Gastrocnemius medialis (tissue), 4 donors: ENCODE data around the gene RFX7. TPM values are rescaled to one million over a fixed set of nuclear protein-coding genes. Genes with fewer than 3 reads are reported as not detected.

Experiments
- ATAC-seq, 2 donors: fragments of 150-250 bp; one replicate each; pipeline ENCODE4 v1.9.1; 2016
- DNase-seq, 2 donors: peaks; one replicate each; pipeline ENCODE4 v3.0.0-alpha.2; 2019
- H3K27ac ChIP-seq, 4 donors: fragments of 200-600 bp; sonication (generic); 1 replicate in 1 of 4; 2 replicates in 3 of 4; pipeline ENCODE4 v1.5.1; 2016 to 2018; ENCODE audit warnings: mild to moderate bottlenecking in 2 of 4, moderate library complexity in 1 of 4
- H3K27me3 ChIP-seq, 3 donors: fragments of 200-600 bp; sonication (generic) in 2 of 3; 1 replicate in 1 of 3; 2 replicates in 2 of 3; pipeline versions ENCODE4 v1.5.1 to v1.6.0; 2016 to 2019; ENCODE audit warnings: mild to moderate bottlenecking in 1 of 3, moderate library complexity in 1 of 3
- H3K36me3 ChIP-seq, 2 donors: fragments of 200-600 bp; sonication (generic) in 1 of 2; one replicate each; pipeline ENCODE4 v1.5.1; 2017 to 2018
- H3K4me1 ChIP-seq, 2 donors: fragments of 200-600 bp; sonication (generic) in 1 of 2; one replicate each; pipeline ENCODE4 v1.5.1; 2016 to 2017; ENCODE audit warnings: mild to moderate bottlenecking in 2 of 2
- H3K4me3 ChIP-seq, 4 donors: fragments of 200-600 bp; sonication (generic) in 3 of 4; 1 replicate in 1 of 4; 2 replicates in 3 of 4; pipeline ENCODE4 v1.5.1; 2016 to 2019; ENCODE audit warnings: mild to moderate bottlenecking in 2 of 4
- H3K9me3 ChIP-seq, 3 donors: fragments of 200-600 bp; sonication (generic) in 2 of 3; 1 replicate in 1 of 3; 2 replicates in 2 of 3; pipeline ENCODE4 v1.5.1; 2016 to 2019
- POLR2A ChIP-seq, 2 donors: fragments of 450-650 bp; IDR thresholded peaks; one replicate each; pipeline ENCODE4 v1.6.1; 2017; ENCODE audit warnings: antibody characterized with exemption in 2 of 2, mild to moderate bottlenecking in 2 of 2, moderate library complexity in 2 of 2
- in situ Hi-C, 4 donors: fragments of 200-750 bp; cut with MboI; loops; one replicate each; pipeline versions ENCODE4 v1.15.0 to v1.8.0; 2017; ENCODE audit warnings: low sequenced_read_pairs in 4 of 4
- intact Hi-C: fragments of 100-400 bp; cut with DNase I; formaldehyde crosslinking; loops from one replicate; pipeline ENCODE4 v1.15.1; 2023; ENCODE audit warnings: low total_unique reads
- total RNA-seq, 4 donors: library from RNA; depleted of rRNA; stranded (reverse); fragments of >200 nt; gene quantifications; one replicate each; pipeline versions ENCODE4 v1.1.0 to v1.2.3, GENCODE V29; 2016
- TF ChIP-seq, protein P1 (sequence below), 5 experiments: fragments of 450-650 bp in 3 of 5; fragments of 200-600 bp in 2 of 5; sonication (generic) in 2 of 5; IDR thresholded peaks in 4 of 5; conservative IDR thresholded peaks in 1 of 5; 1 replicate in 4 of 5; 2 replicates in 1 of 5; pipeline ENCODE4 v1.5.1; 2016 to 2019; ENCODE audit warnings: antibody characterized with exemption in 5 of 5, mild to moderate bottlenecking in 3 of 5, moderate library complexity in 3 of 5

RFX7 gene
- total RNA-seq, 4 donors from 2014 or later: 9.6 to 11.7 (median 10.7) TPM

- ATAC-seq: peak; percentile 15 to 22
- peaks cover 45 to 50% of the 10 kb centered on the region in 2 donors for H3K4me1 ChIP-seq
- in situ Hi-C loops (loop anchor here in 1 of 4 donors (25.0 kb wide), 2 partner anchors 105 to 255 kb away; partner anchors contain the start of gene NEDD4), intact Hi-C loops (loop anchor here (2.0 to 10.0 kb wide), 7 partner anchors 65 to 1048 kb away; partner anchors contain the start of genes NEDD4, RSL24D1 and TEX9)
- H3K27ac ChIP-seq: peak overlapping the region; percentile 89 to 98 (median 98)
- no peaks in the 10 kb centered on the region for H3K36me3 ChIP-seq
- no peaks in the 10 kb centered on the region for H3K27me3 ChIP-seq
- H3K4me3 ChIP-seq: peak overlapping the region; percentile 76 to 98 (median 84)
- no peaks in the 10 kb centered on the region for H3K9me3 ChIP-seq
- DNase-seq: peak in 1 of 2 donors; percentile 35
- TF ChIP-seq, protein P1, sequence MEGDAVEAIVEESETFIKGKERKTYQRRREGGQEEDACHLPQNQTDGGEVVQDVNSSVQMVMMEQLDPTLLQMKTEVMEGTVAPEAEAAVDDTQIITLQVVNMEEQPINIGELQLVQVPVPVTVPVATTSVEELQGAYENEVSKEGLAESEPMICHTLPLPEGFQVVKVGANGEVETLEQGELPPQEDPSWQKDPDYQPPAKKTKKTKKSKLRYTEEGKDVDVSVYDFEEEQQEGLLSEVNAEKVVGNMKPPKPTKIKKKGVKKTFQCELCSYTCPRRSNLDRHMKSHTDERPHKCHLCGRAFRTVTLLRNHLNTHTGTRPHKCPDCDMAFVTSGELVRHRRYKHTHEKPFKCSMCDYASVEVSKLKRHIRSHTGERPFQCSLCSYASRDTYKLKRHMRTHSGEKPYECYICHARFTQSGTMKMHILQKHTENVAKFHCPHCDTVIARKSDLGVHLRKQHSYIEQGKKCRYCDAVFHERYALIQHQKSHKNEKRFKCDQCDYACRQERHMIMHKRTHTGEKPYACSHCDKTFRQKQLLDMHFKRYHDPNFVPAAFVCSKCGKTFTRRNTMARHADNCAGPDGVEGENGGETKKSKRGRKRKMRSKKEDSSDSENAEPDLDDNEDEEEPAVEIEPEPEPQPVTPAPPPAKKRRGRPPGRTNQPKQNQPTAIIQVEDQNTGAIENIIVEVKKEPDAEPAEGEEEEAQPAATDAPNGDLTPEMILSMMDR (IDR thresholded peaks at IDR 0.05 in 4 of 5, conservative IDR thresholded peaks at IDR 0.05 in 1 of 5): no peak
- no peak for TF ChIP-seq POLR2A (IDR thresholded peaks at IDR 0.05)
Observed at GRCh38 chr15:56242576-56243162, 1.0 kb downstream of the RFX7 start.

- H3K27ac ChIP-seq: peak overlapping the region in 3 of 4 donors; percentile 9 to 97 (median 12)
- peaks cover 51 to 58% of the 10 kb centered on the region in 2 donors for H3K4me1 ChIP-seq
- no peaks in the 10 kb centered on the region for H3K36me3 ChIP-seq
- intact Hi-C loops (loop anchor here (2.0 to 10.0 kb wide), 7 partner anchors 64 to 1047 kb away; partner anchors contain the start of genes NEDD4, RSL24D1 and TEX9), in situ Hi-C loops (loop anchor here in 1 of 4 donors (25.0 kb wide), 2 partner anchors 104 to 254 kb away; partner anchors contain the start of gene NEDD4)
- no peaks in the 10 kb centered on the region for H3K9me3 ChIP-seq
- H3K4me3 ChIP-seq: peak overlapping the region; percentile 76 to 98 (median 84)
- ATAC-seq: no peak
- no peak for DNase-seq
- no peak for TF ChIP-seq POLR2A (IDR thresholded peaks at IDR 0.05)
- TF ChIP-seq, protein P1 (IDR thresholded peaks at IDR 0.05 in 4 of 5, conservative IDR thresholded peaks at IDR 0.05 in 1 of 5): no peak
- H3K27me3 ChIP-seq: no peaks in the 10 kb centered on the region
Observed at GRCh38 chr15:56241374-56242105, 2.1 kb downstream of the RFX7 start.

DNA sequence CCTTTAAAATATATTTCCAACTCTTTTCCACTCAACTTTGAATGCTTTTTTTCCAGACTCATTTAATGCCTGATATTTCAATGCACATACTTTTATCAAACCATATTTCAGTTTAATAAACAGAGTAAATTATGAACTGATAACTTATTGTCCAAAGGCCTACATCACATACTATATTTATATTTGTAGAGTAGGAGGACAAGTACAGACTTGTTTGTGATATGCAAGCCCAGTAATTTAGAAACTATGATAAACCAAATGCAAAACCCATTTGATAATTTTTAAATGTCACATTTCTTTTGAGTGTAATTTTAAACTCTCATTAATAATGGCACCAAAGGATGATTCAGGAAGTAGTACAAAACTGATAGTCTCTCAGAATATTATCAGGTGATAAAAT lies 3.3 kb downstream of the RFX7 start:
- Histone ChIP-seq H3K4me1 (peaks cover 58 to 65% of the 10 kb centered on the region in 2 donors), H3K27me3 (no peaks in the 10 kb centered on the region), H3K9me3 (no peaks in the 10 kb centered on the region), H3K36me3 (no peaks in the 10 kb centered on the region), H3K27ac (peak overlapping the region in 1 of 4 donors; percentile 28), H3K4me3 (no peak overlapping the region)
- intact Hi-C loops (loop anchor here (5.0 to 10.0 kb wide), 5 partner anchors 63 to 1046 kb away; partner anchors contain the start of genes RSL24D1 and TEX9), in situ Hi-C loops (loop anchor here in 1 of 4 donors (25.0 kb wide), 2 partner anchors 103 to 253 kb away; partner anchors contain the start of gene NEDD4)
- no peak for ATAC-seq
- TF ChIP-seq POLR2A (IDR thresholded peaks at IDR 0.05): no peak
- TF ChIP-seq, protein P1 (IDR thresholded peaks at IDR 0.05 in 4 of 5, conservative IDR thresholded peaks at IDR 0.05 in 1 of 5): no peak
- DNase-seq: no peak

DNA sequence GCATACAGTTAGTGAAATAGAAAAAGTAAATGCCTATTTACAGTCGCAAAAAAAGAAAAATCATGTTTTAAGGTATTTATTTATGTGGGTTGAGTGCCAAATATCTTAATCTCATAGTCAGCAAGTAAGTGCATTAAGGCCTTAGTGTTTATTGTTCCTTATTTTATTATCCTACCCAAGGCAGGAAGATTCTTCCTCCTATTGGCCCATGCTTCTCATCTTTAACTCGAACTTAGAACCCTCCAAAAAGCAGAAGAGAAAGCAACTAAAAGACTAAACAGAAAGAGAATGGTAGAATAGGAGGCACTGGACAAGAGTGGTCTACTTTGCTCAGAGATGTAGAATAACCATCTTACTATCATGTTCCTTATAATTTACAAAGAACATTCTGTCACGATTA lies 7.5 kb downstream of the RFX7 start:
- TF ChIP-seq, protein P1 (IDR thresholded peaks at IDR 0.05 in 4 of 5, conservative IDR thresholded peaks at IDR 0.05 in 1 of 5): no peak
- TF ChIP-seq POLR2A (IDR thresholded peaks at IDR 0.05): no peak
- Histone ChIP-seq H3K36me3 (peaks cover 0 to 12% of the 10 kb centered on the region in 2 donors), H3K4me1 (peaks cover 39 to 43% of the 10 kb centered on the region in 2 donors), H3K27me3 (no peaks in the 10 kb centered on the region), H3K9me3 (peaks cover 0 to 10% (median 0%) of the 10 kb centered on the region in 3 donors), H3K27ac (no peak overlapping the region), H3K4me3 (no peak overlapping the region)
- in situ Hi-C loops: loop anchor here in 1 of 4 donors (25.0 kb wide), 2 partner anchors 99 to 249 kb away; partner anchors contain the start of gene NEDD4
- DNase-seq (no peak), ATAC-seq (no peak)
- intact Hi-C loops: no loop called here
